Central memory CD8-positive, alpha-beta T cell (primary cell): Measurements from ENCODE around the gene FCN1.

Experiments used
- ATAC-seq: fragments of 150-1000 bp; cut with Tn5 transposase; replicated peaks from 2 replicates; pipeline ENCODE4 v1.10.0; 2022; ENCODE audit warnings: mild to moderate bottlenecking, moderate FRiP score, moderate number of reproducible peaks; ENCODE audit not compliant: poor library complexity, severe bottlenecking; ENCODE audit errors: extremely low read depth
- DNase-seq, 2 donors: peaks; one replicate each; pipeline ENCODE4 v3.0.0; 2021; ENCODE audit warnings: low spot score in 2 of 2
- H3K27ac Mint-ChIP-seq: one replicate; pipeline ENCODE4 v1.8.0; 2022; ENCODE audit warnings: low read depth, mild to moderate bottlenecking, moderate library complexity, mixed read lengths
- H3K27me3 Mint-ChIP-seq: one replicate; pipeline ENCODE4 v1.8.0; 2022; ENCODE audit warnings: mixed read lengths
- H3K36me3 Mint-ChIP-seq: one replicate; pipeline ENCODE4 v1.8.0; 2022; ENCODE audit warnings: mild to moderate bottlenecking, moderate library complexity, mixed read lengths; ENCODE audit not compliant: insufficient read depth
- H3K4me1 Mint-ChIP-seq: one replicate; pipeline ENCODE4 v1.8.0; 2022; ENCODE audit warnings: mixed read lengths
- H3K4me3 Mint-ChIP-seq: one replicate; pipeline ENCODE4 v1.8.0; 2022; ENCODE audit warnings: mild to moderate bottlenecking, moderate library complexity, mixed read lengths
- H3K9me3 Mint-ChIP-seq: one replicate; pipeline ENCODE4 v1.8.0; 2022; ENCODE audit warnings: mixed read lengths

Gene FCN1

DNA sequence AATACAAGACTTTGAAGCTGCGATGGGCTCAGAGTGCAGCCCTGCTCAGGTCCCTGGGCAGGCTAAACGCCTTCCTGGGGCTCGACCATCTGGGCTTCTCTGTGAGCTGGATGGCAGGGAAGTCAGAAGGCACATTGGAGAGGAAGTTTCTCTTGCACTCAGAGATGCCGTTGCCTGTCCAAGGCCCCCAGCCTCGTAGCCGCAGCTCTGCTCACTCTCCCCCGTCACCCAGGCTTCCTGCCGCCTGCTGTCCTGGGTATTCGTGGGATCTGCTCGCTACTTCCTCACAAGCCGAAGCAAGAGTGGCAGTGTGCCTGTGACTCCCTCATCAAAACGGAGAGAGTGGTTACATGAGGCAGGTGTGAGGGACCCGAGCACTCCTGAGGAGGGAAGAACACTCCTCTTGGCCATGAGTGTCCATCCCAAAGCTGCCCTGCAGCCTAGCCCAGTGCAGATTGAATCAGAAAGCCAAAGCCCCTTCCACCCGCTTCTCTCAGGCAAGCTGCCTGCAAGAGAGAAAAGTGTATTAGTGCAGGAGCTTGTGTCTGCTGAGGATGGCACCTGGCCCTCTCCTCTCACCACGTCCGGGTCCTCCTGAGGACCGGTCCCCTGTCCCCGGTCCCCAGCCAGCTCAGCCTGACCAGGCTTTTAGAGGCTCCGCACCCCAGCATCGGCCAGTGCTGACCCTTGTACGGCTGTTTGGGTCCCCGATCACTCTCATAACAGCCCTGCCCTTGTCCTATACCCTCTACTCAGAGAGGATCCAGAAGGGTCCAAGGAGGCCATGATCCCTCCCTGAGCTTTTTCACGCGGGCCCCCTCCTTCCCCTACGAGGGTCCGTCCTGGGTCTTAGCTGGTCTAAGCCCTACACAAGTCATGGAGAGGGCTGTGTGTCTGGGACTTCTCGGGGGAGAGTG is 29.8 kb downstream of the FCN1 start:
- H3K27ac Mint-ChIP-seq, result no peak overlapping the region
- peaks cover 5% of the 10 kb centered on the region for H3K4me1 Mint-ChIP-seq
- DNase-seq (peak in 1 of 2 donors; percentile 11), ATAC-seq (no peak)
- no peaks in the 10 kb centered on the region for H3K9me3 Mint-ChIP-seq
- H3K27me3 Mint-ChIP-seq, result peaks cover 34% of the 10 kb centered on the region
- no peaks in the 10 kb centered on the region for H3K36me3 Mint-ChIP-seq
- no peak overlapping the region for H3K4me3 Mint-ChIP-seq

DNA sequence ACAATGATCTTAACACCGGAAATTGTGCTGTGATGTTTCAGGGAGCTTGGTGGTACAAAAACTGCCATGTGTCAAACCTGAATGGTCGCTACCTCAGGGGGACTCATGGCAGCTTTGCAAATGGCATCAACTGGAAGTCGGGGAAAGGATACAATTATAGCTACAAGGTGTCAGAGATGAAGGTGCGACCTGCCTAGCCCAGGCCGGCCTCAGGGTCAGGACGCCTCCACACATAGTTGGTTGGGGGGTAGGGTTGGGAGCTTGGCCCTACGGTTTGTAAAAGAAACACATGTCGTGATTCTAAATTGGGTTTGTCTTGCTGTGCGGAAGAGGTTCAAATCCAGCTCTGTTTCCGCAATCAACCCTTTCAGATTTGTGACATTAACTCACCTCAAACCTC is 30.5 kb downstream of the FCN1 start:
- peaks cover 5% of the 10 kb centered on the region for H3K4me1 Mint-ChIP-seq
- H3K27me3 Mint-ChIP-seq, result peaks cover 29% of the 10 kb centered on the region
- H3K9me3 Mint-ChIP-seq, result no peaks in the 10 kb centered on the region
- H3K27ac Mint-ChIP-seq, result no peak overlapping the region
- ATAC-seq (no peak), DNase-seq (no peak)
- H3K36me3 Mint-ChIP-seq, result no peaks in the 10 kb centered on the region
- H3K4me3 Mint-ChIP-seq, result no peak overlapping the region

DNA sequence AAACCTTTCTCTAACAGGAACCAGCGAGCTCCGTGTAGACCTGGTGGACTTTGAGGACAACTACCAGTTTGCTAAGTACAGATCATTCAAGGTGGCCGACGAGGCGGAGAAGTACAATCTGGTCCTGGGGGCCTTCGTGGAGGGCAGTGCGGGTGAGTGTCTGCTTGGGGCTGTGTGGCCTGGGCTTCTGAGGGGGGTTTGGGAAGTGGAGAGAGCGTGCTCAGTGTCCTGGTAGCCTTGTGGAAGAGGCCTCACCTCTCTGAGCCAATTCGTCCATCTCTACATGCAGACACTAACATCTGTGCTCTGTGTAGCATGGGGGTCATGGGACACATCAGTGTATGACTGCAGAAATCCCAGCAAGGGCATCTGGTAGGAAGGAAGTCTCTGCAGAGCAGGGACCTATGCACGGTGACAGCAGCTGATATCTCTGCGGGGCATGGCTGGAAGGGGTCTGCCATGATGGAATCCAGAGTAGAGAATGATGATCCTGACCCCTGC is 31.2 kb downstream of the FCN1 start:
- Mint-ChIP-seq H3K27me3 (peaks cover 29% of the 10 kb centered on the region), H3K4me3 (no peak overlapping the region), H3K4me1 (peaks cover 5% of the 10 kb centered on the region), H3K27ac (no peak overlapping the region), H3K36me3 (no peaks in the 10 kb centered on the region), H3K9me3 (no peaks in the 10 kb centered on the region)
- DNase-seq, result no peak
- no peak for ATAC-seq

DNA sequence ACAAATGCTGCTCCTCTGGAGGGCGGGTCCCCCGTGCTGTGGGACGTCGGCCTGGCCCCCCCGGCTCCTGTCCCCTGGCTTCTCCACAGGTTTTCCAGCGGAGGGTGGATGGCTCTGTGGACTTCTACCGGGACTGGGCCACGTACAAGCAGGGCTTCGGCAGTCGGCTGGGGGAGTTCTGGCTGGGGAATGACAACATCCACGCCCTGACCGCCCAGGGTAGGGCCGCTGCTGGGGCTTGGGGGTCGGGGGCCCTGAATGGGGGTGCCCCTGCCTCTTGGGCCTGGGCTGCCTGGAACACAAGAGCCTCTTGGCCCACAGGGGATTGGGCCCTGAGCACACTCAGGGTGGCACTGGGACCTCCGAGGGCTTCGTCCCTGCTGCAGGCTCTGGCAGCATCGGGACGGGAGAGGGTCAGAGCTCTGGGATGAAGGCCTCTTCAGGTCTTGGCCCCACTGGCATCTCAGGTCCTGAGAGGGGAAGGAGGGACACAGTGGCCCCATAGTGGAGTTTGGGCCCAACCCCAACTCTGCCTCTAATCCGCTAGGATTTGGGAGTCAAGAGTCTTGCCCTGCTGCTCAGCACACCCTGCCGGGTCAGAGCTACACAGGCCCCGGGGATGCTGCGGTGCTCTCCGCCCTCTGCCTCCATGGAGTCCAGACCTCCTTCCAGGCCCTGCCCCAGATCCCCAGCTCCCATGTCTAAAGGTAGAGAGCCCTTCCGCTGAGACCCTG is 31.9 kb downstream of the FCN1 start:
- peaks cover 5% of the 10 kb centered on the region for H3K4me1 Mint-ChIP-seq
- no peak for ATAC-seq
- H3K9me3 Mint-ChIP-seq, result no peaks in the 10 kb centered on the region
- peak in 1 of 2 donors; percentile 8 for DNase-seq
- no peak overlapping the region for H3K4me3 Mint-ChIP-seq
- no peak overlapping the region for H3K27ac Mint-ChIP-seq
- no peaks in the 10 kb centered on the region for H3K36me3 Mint-ChIP-seq
- peaks cover 29% of the 10 kb centered on the region for H3K27me3 Mint-ChIP-seq

DNA sequence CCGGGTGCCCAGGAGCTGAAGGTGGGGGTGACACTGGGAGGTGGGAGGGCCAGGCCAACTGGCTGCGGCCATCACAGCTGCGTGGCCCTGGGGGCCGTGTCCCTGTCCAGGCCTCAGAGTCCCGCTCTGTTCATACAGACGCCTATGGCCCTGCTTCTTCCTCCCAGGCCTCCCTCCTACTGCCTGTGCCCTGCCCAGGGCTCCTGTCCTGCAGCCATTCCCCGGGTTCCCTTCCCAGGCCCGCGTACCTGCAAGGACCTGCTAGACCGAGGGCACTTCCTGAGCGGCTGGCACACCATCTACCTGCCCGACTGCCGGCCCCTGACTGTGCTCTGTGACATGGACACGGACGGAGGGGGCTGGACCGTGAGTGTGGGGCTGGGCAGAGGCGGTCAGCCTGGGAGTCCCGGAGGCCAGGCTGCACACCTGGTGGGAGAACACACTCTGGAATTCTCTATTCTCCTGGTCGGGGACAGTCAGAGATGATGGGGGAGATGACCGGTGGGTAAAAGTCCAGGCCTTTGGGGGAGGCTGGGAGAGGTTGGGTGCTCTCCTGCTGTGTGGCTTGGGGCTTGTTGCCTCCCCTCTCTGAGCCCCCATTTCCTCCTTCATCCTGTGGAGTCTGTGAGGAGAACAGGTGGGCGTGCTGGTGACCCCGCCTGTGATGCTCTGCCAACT is 32.6 kb downstream of the FCN1 start:
- DNase-seq (peak in 1 of 2 donors; percentile 6), ATAC-seq (no peak)
- H3K36me3 Mint-ChIP-seq, result no peaks in the 10 kb centered on the region
- H3K4me3 Mint-ChIP-seq, result no peak overlapping the region
- H3K9me3 Mint-ChIP-seq, result no peaks in the 10 kb centered on the region
- peaks cover 5% of the 10 kb centered on the region for H3K4me1 Mint-ChIP-seq
- no peak overlapping the region for H3K27ac Mint-ChIP-seq
- H3K27me3 Mint-ChIP-seq, result peaks cover 32% of the 10 kb centered on the region

DNA sequence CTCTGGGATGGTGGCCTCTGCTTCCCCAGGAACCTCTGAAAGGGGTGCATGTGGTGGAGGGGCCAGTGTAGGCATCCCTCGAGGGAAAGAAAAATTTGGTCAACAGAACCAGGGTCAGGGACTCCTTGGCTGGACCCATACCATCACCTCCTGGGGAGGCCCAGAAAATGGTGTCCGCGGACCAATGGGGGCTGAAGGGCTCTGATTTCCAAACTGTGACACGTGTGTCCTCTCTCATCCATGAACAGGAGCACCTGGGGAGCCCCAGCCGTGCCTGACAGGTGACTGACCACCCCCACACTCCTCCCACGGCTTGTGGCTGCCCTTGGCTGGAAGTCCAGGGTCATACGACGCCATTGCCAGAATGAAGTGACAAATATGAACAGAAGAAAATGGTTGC is 33.2 kb downstream of the FCN1 start:
- no peaks in the 10 kb centered on the region for H3K9me3 Mint-ChIP-seq
- no peak overlapping the region for H3K4me3 Mint-ChIP-seq
- ATAC-seq, result no peak

DNA sequence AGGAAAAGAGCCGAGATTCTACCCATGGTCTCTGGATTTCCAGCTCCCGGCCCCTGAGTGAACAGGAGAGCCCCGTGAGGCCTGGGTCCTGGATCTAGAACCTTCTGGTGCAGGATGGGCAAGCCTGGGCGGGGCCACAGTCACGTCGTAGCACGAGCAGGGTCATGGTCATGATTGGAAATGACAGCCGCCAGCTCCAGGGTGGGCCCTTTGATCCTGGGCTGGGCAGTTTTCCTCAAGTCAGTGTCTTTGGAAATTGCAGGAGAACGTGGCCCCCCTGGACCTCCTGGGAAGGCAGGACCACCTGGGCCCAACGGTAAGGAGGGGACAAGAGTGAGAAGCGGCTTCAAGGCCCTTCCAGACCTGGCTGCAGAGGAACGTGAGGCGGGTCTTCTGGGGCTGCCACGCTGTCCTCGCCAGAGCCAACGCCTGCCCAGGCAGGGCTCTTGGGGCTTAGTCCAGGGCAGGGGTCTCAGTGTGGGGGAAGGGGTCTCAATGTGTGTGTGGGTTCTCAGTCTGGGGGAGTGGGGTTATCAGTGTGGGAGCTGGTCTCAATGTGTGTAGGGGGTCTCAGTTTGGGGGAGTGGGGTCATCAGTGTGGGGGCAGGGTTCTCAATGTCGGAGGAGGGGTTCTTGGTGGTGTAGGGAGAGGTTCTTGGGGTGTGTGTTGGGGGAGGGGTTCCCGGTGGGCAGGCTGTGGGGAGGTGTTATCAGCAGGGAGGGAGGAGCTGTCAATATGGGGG is 34.5 kb downstream of the FCN1 start:
- H3K27me3 Mint-ChIP-seq, result peaks cover 38% of the 10 kb centered on the region
- no peak for ATAC-seq

More for the DNA sequence above, 33.2 kb downstream of the FCN1 start:
- Mint-ChIP-seq H3K27me3 (peaks cover 38% of the 10 kb centered on the region), H3K4me1 (peaks cover 5% of the 10 kb centered on the region), H3K36me3 (no peaks in the 10 kb centered on the region), H3K27ac (no peak overlapping the region)
- peak in 1 of 2 donors; percentile 9 for DNase-seq

DNA sequence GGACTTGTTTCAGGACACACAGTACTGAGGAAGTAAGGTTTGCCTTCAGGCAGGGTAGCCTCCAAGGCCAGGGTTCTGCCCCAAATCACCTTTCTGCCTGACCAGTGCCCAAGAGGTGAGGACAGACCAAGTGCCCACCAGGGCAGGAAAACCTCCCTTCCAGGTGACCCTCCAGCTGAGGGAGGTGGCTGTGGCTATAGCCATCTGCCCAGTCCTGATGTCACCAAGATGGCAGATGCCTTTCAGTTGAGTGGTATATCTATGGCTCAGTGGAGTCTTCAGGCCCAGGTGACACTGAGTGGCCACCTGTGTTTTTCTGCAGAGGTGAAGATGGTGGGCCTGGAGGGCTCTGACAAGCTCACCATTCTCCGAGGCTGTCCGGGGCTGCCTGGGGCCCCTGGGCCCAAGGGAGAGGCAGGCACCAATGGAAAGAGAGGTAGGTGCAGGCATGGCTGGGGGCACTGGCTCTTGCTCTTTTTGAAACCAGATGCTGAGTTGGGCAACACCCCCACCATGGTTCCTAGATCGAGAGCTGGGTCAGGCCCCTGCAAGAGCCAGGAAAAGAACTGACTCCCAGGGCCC is 35.4 kb downstream of the FCN1 start:
- no peak for ATAC-seq
- peaks cover 47% of the 10 kb centered on the region for H3K27me3 Mint-ChIP-seq
- H3K4me3 Mint-ChIP-seq, result no peak overlapping the region

More for the DNA sequence above, 34.5 kb downstream of the FCN1 start:
- Mint-ChIP-seq H3K4me1 (peaks cover 5% of the 10 kb centered on the region), H3K4me3 (no peak overlapping the region), H3K36me3 (no peaks in the 10 kb centered on the region), H3K27ac (no peak overlapping the region), H3K9me3 (no peaks in the 10 kb centered on the region)
- no peak for DNase-seq

DNA sequence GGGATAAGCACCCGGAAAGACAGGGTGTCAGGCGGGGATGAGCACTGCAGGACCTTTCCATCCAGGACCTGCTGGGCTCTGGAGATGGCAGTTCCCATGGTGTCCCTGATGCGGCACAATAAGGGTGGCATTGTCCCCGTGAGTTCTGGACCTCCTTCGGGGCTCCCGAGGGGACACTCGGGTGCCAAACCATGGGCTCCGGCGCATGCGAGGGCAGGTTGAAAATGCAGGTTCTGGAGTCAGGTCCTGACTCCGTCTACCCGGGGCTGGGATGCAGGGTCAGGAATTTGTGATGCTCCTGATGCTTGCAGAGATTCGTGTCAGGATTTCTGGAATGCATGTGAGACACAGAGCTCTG is 36.4 kb downstream of the FCN1 start:
- Mint-ChIP-seq H3K27me3 (peaks cover 49% of the 10 kb centered on the region), H3K4me1 (no peaks in the 10 kb centered on the region), H3K4me3 (no peak overlapping the region), H3K36me3 (no peaks in the 10 kb centered on the region), H3K27ac (no peak overlapping the region), H3K9me3 (no peaks in the 10 kb centered on the region)
- DNase-seq (no peak), ATAC-seq (no peak)

More for the DNA sequence above, 35.4 kb downstream of the FCN1 start:
- H3K36me3 Mint-ChIP-seq, result no peaks in the 10 kb centered on the region
- no peaks in the 10 kb centered on the region for H3K4me1 Mint-ChIP-seq
- no peak overlapping the region for H3K27ac Mint-ChIP-seq
- DNase-seq, result no peak
- no peaks in the 10 kb centered on the region for H3K9me3 Mint-ChIP-seq

DNA sequence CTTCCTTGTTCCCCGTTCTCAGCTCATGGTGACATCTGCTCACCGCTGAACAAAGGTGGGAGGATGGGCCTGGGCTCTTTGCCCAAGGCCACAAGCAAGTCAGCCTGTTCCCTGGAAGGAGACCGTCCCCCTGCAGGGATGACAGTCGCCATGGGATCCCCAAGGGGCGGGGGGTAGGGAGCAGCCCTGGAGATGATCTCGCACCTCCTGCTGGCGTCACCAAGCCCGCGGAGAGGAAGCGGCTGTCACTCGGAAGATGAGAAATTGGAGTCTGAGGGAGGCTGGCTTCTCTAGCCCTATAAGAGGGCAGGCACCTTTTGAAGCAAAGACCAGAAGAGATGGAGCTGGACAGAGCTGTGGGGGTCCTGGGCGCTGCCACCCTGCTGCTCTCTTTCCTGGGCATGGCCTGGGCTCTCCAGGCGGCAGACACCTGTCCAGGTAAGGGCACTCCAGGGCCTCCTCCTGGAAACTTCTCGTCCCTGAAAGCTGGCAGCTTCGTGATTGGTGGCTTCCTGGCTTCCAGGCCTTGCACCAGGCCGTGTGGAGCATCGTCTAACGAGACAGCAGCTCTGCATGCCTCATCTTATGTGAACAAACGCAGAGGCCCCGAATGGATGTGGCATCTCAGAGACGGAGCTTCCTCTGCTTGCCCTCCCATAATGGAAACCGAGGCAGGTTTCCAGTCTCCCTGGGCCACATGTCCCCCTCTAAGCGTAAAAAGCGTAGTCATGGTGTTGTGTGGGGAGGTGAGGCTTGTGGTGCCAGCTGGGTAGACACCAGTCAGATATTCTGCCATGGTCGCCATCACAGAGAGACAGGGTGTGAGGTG is 37.0 kb downstream of the FCN1 start, which contains the start of gene FCN2:
Gene FCN2, plus strand, starts transcription at position 327 of the 829 bp plus-strand sequence. Its CDS starts 12 bp downstream, at position 339.
- DNase-seq (no peak), ATAC-seq (no peak)
- Mint-ChIP-seq H3K27ac (no peak within 1 kb of the TSS), H3K4me3 (no peak within 1 kb of the TSS), H3K9me3 (no peaks in the 10 kb centered on the region), H3K36me3 (no peaks in the 10 kb centered on the region), H3K4me1 (no peaks in the 10 kb centered on the region), H3K27me3 (peaks cover 45% of the 10 kb centered on the region)
